HS-27A (cell line): Measurements from ENCODE around the gene CD3D.

Experiments used
- DNase-seq: peaks from one replicate; pipeline ENCODE4 v3.0.0-alpha.2; 2012; ENCODE audit warnings: low read depth, missing footprints

CD3D gene

GRCh38 chr11:118342503-118343161 is at the start of gene CD3D:
TSS of gene CD3D (minus strand) at chr11:118342705. CDS start at chr11:118342607, 98 bp downstream.
- no peak for DNase-seq

DNA sequence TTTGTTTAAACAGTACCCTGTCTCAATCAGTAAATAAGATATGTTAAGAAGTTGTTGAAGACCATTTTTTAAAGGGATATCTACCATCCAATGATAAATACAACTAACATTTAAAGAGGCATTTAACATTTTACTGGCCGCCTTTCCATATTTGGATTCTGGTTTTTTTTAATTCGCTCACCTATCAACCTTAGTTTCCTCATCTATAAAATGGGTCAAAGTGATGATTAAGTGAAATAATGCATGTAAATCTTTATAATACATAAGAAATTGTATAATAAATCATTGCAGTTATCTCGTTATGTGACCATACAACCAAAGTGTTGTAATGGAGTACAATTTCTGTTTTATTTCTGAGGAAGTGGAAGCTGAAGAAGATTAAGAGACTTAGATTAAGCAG is 41.2 kb upstream of the CD3D start:
- no peak for DNase-seq

DNA sequence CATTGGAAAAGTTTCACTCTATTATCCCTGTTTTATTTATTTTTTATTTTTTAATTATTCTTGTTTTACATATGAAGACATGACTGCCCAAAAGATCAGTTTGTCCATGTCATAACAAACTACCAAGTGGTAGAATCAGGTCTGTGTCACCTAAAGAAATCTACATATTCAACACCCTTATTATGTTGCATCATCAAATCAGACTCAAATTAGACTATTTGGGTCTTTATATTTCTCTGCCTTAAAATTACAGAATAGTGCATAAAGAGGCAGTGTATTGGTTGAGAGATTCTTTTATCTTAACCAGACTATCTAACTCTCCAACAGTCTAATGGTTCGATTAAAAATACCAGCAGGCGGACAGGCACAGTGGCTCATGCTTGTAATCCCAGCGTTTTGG is 40.4 kb upstream of the CD3D start:
- DNase-seq: no peak

GRCh38 chr11:118380571-118380970 is 38.1 kb upstream of the CD3D start:
- DNase-seq: no peak

GRCh38 chr11:118379497-118379896 is 37.0 kb upstream of the CD3D start:
- DNase-seq: no peak

DNA sequence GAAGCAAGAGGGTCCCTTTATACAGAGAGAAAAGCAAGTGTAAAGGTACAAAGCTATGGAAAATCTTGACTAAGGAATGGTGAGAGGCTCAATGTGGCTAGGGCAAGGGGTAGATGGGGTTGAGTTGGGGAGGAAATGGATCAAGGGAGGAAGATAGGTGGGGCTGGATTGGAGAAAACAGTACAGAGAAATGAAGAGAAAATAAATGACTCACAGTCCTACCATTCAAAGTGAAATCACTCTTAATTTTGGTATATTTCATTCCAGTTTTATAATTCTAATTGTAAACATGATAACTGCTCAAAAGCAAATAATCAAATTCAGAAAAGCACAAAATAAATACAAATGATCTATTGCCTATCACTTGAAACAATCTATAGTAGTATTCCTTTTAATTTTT is 33.5 kb upstream of the CD3D start:
- DNase-seq: no peak

DNA sequence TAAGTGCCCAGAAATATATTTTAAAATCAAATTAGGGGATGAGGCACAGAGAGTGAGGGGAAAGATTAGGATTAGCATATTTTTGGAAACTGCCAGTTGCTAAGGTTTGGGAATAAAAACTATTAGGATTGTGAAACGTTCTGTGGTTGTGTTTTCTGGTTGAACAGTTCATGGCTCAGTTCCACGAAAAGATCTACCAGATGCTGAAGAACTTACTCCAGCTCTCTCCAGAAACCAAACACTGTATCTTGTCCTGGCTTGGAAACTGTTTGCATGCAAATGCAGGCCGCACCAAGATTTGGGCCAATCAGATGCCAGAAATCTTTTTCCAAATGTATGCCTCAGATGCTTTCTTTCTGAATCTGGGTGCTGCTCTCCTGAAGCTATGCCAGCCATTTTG is 32.2 kb upstream of the CD3D start:
- DNase-seq: no peak

DNA sequence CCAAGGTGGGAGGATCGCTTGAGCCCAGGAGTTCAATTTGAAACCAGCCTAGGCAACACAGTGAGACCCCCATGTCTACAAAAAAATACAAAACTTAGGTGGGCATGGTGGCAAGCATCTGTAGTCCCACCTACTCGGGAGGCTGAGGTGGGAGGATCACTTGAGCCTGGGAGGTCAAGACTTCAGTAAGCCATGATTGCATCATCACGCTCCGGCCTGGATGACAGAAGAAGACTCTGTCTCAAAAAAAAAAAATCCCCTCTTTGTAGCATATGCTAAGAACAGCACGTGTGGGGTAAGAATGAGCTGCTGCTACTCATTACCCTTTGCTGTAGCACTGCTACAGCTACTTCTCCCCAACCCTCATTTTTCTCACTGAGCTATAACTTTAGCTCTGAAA is 31.4 kb upstream of the CD3D start:
- no peak for DNase-seq

- no peak for DNase-seq
These were observed 30.8 kb upstream of the CD3D start for GRCh38 chr11:118373263-118373662.

DNA sequence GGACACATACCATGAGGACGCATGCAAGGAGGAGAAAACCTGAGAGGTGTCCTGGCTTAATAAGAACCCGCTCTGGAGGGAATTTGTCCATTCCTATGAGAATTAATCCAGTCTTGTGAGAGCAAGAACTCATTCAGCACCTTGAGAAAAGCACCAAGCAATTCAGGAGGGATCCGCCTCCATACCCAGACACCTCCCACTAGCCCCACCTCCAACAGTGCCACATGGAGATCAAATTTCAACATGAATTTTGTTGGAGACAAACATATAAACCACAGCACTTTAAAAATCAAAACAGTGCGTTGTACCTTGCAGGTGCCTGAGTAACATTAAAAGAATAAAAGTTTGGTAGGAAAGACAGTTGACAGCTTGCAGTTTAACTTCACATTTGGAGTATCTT is 28.3 kb upstream of the CD3D start:
- DNase-seq: no peak

GRCh38 chr11:118366287-118366686 is 23.8 kb upstream of the CD3D start:
- DNase-seq: no peak

DNA sequence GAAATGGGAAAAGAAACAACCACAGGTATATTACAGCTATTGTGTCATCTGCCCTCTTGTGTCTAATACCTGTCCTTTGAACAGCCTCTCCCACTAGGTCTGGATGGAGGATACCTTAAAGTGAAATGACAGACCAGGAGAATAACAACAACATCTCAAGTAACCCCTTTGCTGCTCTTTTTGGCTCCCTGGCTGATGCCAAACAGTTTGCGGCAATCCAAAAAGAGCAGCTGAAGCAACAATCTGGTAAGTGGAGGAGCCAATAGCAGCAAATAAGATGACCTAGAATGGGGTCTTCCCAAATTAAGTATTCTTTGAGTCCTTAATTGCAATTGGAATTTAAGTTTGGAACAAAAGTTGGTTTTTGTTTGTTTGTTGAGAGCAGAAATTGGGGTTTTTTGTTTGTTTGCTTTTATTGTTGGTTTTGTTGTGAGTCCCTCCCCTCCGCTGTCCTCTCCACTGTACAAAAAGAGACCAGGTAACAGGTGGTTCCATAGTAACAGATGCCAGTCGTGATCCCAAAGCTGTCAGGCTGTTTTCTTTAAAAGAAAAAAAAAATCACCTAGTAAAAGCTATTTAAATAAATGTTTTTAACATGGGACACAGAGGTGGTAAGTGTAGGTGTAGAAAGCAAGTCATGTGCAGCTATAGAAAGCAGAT is 22.6 kb upstream of the CD3D start:
- DNase-seq: no peak

- peak; percentile 59 for DNase-seq
These were observed 16.9 kb upstream of the CD3D start, which contains the start of gene UBE4A for GRCh38 chr11:118359295-118359958. TSS of gene UBE4A (plus strand) at chr11:118359600. CDS start at chr11:118365081, 5,481 bp downstream.

- no peak for DNase-seq
These were observed 15.6 kb upstream of the CD3D start for GRCh38 chr11:118358071-118358470.

DNA sequence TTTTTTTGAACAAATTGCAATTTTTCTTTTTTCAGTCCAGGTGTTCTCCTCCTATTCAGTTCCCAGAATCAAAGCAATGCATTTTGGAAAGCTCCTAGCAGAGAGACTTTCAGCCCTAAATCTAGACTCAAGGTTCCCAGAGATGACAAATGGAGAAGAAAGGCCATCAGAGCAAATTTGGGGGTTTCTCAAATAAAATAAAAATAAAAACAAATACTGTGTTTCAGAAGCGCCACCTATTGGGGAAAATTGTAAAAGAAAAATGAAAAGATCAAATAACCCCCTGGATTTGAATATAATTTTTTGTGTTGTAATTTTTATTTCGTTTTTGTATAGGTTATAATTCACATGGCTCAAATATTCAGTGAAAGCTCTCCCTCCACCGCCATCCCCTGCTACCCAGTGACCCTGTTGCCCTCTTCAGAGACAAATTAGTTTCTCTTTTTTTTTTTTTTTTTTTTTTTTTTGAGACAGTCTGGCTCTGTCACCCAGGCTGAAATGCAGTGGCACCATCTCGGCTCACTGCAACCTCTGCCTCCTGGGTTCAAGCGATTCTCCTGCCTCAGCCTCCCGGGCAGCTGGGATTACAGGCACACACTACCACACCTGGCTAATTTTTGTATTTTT is 10.7 kb upstream of the CD3D start:
- DNase-seq: no peak

DNA sequence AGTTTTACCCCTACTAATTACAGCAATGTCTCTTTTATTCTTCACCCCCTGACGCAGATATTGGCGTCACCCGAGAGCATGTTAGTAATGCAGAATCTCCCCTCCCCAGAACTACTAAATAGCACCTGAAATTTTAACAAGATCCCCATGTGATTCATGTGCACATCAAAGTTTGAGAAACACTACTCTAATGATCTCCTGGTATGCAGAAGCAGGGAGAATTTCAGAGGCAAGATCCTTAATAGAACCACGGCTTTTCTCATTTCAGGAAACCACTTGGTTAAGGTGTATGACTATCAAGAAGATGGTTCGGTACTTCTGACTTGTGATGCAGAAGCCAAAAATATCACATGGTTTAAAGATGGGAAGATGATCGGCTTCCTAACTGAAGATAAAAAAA is 7.0 kb upstream of the CD3D start:
- no peak for DNase-seq

GRCh38 chr11:118343981-118344515 is 1.5 kb upstream of the CD3D start, which contains the start of gene CD3G:
TSS of gene CD3G (plus strand) at chr11:118344344. CDS start at chr11:118344424, 80 bp downstream.
- DNase-seq: no peak

DNA sequence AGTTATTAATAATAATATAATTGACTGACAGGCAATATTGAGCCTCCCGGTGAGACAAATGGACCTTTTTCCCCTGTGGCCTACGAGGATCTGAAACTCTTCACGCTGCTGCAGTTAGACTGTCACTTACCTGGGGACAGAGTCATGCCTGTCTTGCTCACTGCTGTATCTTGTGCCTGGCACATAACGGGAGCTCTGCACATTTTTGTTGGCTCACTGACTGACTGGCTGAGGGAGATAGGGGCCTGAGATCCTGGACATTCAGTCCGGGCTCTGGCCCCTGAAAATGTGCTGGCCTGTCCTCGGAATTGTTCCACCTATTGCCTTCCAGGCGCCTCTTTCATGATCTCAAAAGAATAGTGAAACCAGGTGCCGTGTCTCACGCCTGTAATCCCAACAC is 743 bp upstream of the CD3D start:
- no peak for DNase-seq

- no peak for DNase-seq
These were observed 553 bp downstream of the CD3D start for GRCh38 chr11:118341815-118342489.

DNA sequence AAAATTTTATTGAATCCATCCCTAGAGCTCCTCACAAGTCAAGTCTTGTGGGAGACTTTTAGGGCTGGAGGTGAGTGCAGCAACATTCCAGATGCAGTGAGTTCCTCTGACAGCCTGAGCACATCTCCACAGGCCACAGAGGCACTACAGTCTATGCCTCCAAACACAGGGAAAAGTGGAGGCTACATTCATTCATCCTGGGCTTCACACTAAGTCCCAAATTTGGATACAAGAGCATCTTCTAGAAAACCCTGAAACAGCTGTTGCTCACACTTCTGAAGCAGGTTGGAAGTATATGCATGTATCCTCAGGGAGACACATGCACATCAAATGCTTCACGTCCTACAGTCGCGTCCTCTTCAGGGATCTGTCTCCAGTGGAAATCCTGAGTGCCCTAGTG is 1.2 kb downstream of the CD3D start:
- DNase-seq: no peak

GRCh38 chr11:118340449-118340848 is 2.1 kb downstream of the CD3D start:
- no peak for DNase-seq
